HCT116 (cell line): ENCODE data around the gene COL18A1. TPM values are rescaled to one million over a fixed set of nuclear protein-coding genes. Genes with fewer than 3 reads are reported as not detected.
A peak's percentile ranks its signal among the peaks of the same experiment; 100 is the strongest.

Experiments used
- ATAC-seq: fragments of 200-7000 bp; cut with Tn5 transposase; 2 replicates; pipeline ENCODE4 v1.9.1; 2020; ENCODE audit warnings: mild to moderate bottlenecking, moderate library complexity
- BruUV-seq: library from RNA; stranded (reverse); fragments of 400-500 nt; replicated peaks from 2 replicates; lab custom pipeline; 2021; lab: Mats Ljungman, UMichigan
- CTCF ChIA-PET: fragments of 300-600 bp; sonication (Branson Sonifier 250); formaldehyde crosslinking; loops from one replicate; lab custom pipeline; 2021; ENCODE audit warnings: antibody characterized with exemption; lab: Charles Lee
- POLR2A ChIA-PET: fragments of 300-600, 350-600 bp; sonication (Branson Sonifier 250); formaldehyde crosslinking; loops from one replicate; lab custom pipeline; 2021; ENCODE audit warnings: antibody characterized with exemption; lab: Charles Lee
- RAD21 ChIA-PET, 2 experiments: fragments of 300-600 bp; sonication (Branson Sonifier 250); formaldehyde crosslinking; loops; one replicate each; lab custom pipeline; 2023; ENCODE audit warnings: low total read pairs in 2 of 2; ENCODE audit not compliant: uncharacterized antibody in 2 of 2, unreplicated experiment in 2 of 2, low non-redundant PET in 1 of 2; lab: Charles Lee
- DNase-seq: peaks from one replicate; pipeline ENCODE4 v3.0.0-alpha.2; 2010; ENCODE audit warnings: low read depth, low spot score
- H2AFZ ChIP-seq: fragments of 200-600 bp; shearing (Covaris generic), sonication (generic); 2 replicates; pipeline ENCODE4 v1.6.1; 2017; ENCODE audit warnings: low read depth, mixed run types, mixed read lengths, antibody characterized with exemption, low read length; ENCODE audit not compliant: poor library complexity, severe bottlenecking
- H3K27ac ChIP-seq: 2 replicates; pipeline ENCODE4 v1.5.1; 2012; ENCODE audit warnings: low read depth, low read length
- H3K27me3 ChIP-seq: fragments of 200-600 bp; sonication (generic); 2 replicates; pipeline ENCODE4 v1.6.1; 2016; ENCODE audit warnings: mixed run types, low read length, mixed read lengths; ENCODE audit not compliant: insufficient read depth
- H3K36me3 ChIP-seq, 2 experiments: fragments of 200-500 bp in 1 of 2; fragments of 200-600 bp in 1 of 2; sonication (Bioruptor generic) in 1 of 2; sonication (generic) in 1 of 2; 2 replicates each; pipeline versions ENCODE4 v1.5.1 to v1.6.1; 2014 to 2016; ENCODE audit warnings: low read length in 2 of 2, inconsistent platforms in 1 of 2, mixed read lengths in 1 of 2, mixed run types in 1 of 2; ENCODE audit not compliant: insufficient read depth in 2 of 2, control insufficient read depth in 1 of 2
- H3K4me1 ChIP-seq, 2 experiments: fragments of 200-600 bp in 1 of 2; sonication (generic) in 1 of 2; 2 replicates each; pipeline versions ENCODE4 v1.5.1 to v1.6.1; 2012 to 2017; ENCODE audit warnings: low read length in 2 of 2, inconsistent platforms in 1 of 2, mild to moderate bottlenecking in 1 of 2, mixed read lengths in 1 of 2, mixed run types in 1 of 2, moderate library complexity in 1 of 2; ENCODE audit not compliant: insufficient read depth in 2 of 2, control insufficient read depth in 1 of 2
- H3K4me2 ChIP-seq: fragments of 200-600 bp; sonication (generic); 2 replicates; pipeline ENCODE4 v1.6.1; 2017; ENCODE audit warnings: mixed run types, low read length, mixed read lengths
- H3K4me3 ChIP-seq, 2 experiments: fragments of 200-600 bp in 1 of 2; sonication (generic) in 1 of 2; replicated peaks in 1 of 2; 2 replicates each; pipeline ENCODE4 v1.5.1; 2011 to 2016; ENCODE audit warnings: low read length in 2 of 2, control low read depth in 1 of 2, low read depth in 1 of 2, mild to moderate bottlenecking in 1 of 2, mixed read lengths in 1 of 2, mixed run types in 1 of 2
- H3K79me2 ChIP-seq: fragments of 200-600 bp; sonication (generic); 2 replicates; pipeline ENCODE4 v1.6.1; 2017; ENCODE audit warnings: mild to moderate bottlenecking, mixed run types, low read length, moderate library complexity, mixed read lengths; ENCODE audit not compliant: insufficient read depth
- H3K9ac ChIP-seq: fragments of 200-600 bp; sonication (generic); 2 replicates; pipeline ENCODE4 v1.6.1; 2016; ENCODE audit warnings: low read length, mixed read lengths
- H3K9me2 ChIP-seq: fragments of 200-600 bp; sonication (generic), shearing (Covaris generic); 2 replicates; pipeline ENCODE4 v1.6.1; 2017; ENCODE audit warnings: mixed run types, mild to moderate bottlenecking, moderate library complexity; ENCODE audit not compliant: insufficient read depth
- H3K9me3 ChIP-seq, 2 experiments: fragments of 200-500 bp in 1 of 2; fragments of 200-600 bp in 1 of 2; sonication (Bioruptor generic) in 1 of 2; sonication (generic) in 1 of 2; 2 replicates each; pipeline ENCODE4 v1.6.1; 2014 to 2017; ENCODE audit warnings: low read length in 2 of 2, mixed read lengths in 2 of 2, inconsistent platforms in 1 of 2, low read depth in 1 of 2, mild to moderate bottlenecking in 1 of 2, mixed run types in 1 of 2, moderate library complexity in 1 of 2; ENCODE audit not compliant: control insufficient read depth in 1 of 2, insufficient read depth in 1 of 2
- H4K20me1 ChIP-seq: fragments of 200-600 bp; sonication (generic), shearing (Covaris generic); 2 replicates; pipeline ENCODE4 v1.6.1; 2017; ENCODE audit warnings: mixed run types, mild to moderate bottlenecking, moderate library complexity; ENCODE audit not compliant: insufficient read depth
- CTCF ChIP-seq, 3 experiments: fragments of 200-600 bp in 1 of 3; sonication (generic) in 1 of 3; IDR thresholded peaks in 2 of 3; conservative IDR thresholded peaks in 1 of 3; 2 replicates each; pipeline ENCODE4 v1.5.1; 2012 to 2017; ENCODE audit warnings: low read depth in 2 of 3, low read length in 2 of 3, antibody characterized with exemption in 1 of 3, borderline replicate concordance in 1 of 3, control low read depth in 1 of 3, mild to moderate bottlenecking in 1 of 3, mixed read lengths in 1 of 3, mixed run types in 1 of 3, moderate library complexity in 1 of 3; ENCODE audit not compliant: insufficient read depth in 1 of 3
- FOSL1 ChIP-seq: IDR thresholded peaks from 2 replicates; pipeline ENCODE4 v1.6.1; 2012; ENCODE audit warnings: low read depth
- RAD21 ChIP-seq: IDR thresholded peaks from 2 replicates; pipeline ENCODE4 v1.6.1; 2012; ENCODE audit warnings: low read depth, mild to moderate bottlenecking
- TCF7L2 ChIP-seq: IDR thresholded peaks from 2 replicates; pipeline ENCODE4 v1.7.0; 2011; ENCODE audit warnings: borderline replicate concordance, inconsistent platforms; ENCODE audit not compliant: insufficient read depth, insufficient read length; ENCODE audit errors: extremely low read depth
- ZFX ChIP-seq: fragments of 450-650 bp; IDR thresholded peaks from 2 replicates; pipeline ENCODE4 v1.6.1; 2017
- intact Hi-C: fragments of 100-400 bp; cut with micrococcal nuclease; formaldehyde crosslinking; loops from 2 replicates; pipeline ENCODE4 v1.10.0; 2022
- total RNA-seq: library from RNA; stranded (reverse); gene quantifications from one replicate; pipeline ENCODE4 v1.2.1, GENCODE V29; 2021; ENCODE audit not compliant: unreplicated experiment
- TF ChIP-seq, protein P1 (sequence below): IDR thresholded peaks from 2 replicates; pipeline ENCODE4 v1.6.1; 2012

COL18A1 gene
- total RNA-seq, 1 experiment from 2014 or later, result 59.5 TPM

GRCh38 chr21:45405819-45406762, 1.1 kb downstream of the COL18A1 start:
- Histone ChIP-seq H3K79me2 (peaks cover 43% of the 10 kb centered on the region), H2AFZ (no peak overlapping the region), H3K4me1 (peaks cover 18 to 33% of the 10 kb centered on the region in 2 experiments), H4K20me1 (no peaks in the 10 kb centered on the region), H3K9me3 (no peaks in the 10 kb centered on the region; a peak in 1 of 4 replicates), H3K27ac (peak overlapping the region; percentile 69), H3K27me3 (no peaks in the 10 kb centered on the region), H3K9me2 (no peaks in the 10 kb centered on the region), H3K4me2 (peak overlapping the region; percentile 99), H3K4me3 (peak overlapping the region; percentile 54 to 72), H3K36me3 (no peaks in the 10 kb centered on the region), H3K9ac (peak overlapping the region; percentile 72)
- ChIA-PET RAD21 (no interaction called here), POLR2A (no interaction called here), CTCF (interaction anchor here (0.9 to 2.3 kb wide), 2 partner anchors 17 to 97 kb away, joined by 4 to 7 read pairs; no protein-coding TSS in a partner anchor)
- DNase-seq, result no peak
- BruUV-seq, result no TSS peak
- TF ChIP-seq FOSL1, result no peak
- TF ChIP-seq TCF7L2, result peak; percentile 97
- TF ChIP-seq, protein P1, sequence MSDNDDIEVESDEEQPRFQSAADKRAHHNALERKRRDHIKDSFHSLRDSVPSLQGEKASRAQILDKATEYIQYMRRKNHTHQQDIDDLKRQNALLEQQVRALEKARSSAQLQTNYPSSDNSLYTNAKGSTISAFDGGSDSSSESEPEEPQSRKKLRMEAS, result peak; percentile 58; the same call in 1 of the 2 replicates
- TF ChIP-seq ZFX, result peak; percentile 65; the same call in 1 of the 2 replicates
- intact Hi-C loops, result no loop called here
- ATAC-seq, result peak; percentile 47

DNA sequence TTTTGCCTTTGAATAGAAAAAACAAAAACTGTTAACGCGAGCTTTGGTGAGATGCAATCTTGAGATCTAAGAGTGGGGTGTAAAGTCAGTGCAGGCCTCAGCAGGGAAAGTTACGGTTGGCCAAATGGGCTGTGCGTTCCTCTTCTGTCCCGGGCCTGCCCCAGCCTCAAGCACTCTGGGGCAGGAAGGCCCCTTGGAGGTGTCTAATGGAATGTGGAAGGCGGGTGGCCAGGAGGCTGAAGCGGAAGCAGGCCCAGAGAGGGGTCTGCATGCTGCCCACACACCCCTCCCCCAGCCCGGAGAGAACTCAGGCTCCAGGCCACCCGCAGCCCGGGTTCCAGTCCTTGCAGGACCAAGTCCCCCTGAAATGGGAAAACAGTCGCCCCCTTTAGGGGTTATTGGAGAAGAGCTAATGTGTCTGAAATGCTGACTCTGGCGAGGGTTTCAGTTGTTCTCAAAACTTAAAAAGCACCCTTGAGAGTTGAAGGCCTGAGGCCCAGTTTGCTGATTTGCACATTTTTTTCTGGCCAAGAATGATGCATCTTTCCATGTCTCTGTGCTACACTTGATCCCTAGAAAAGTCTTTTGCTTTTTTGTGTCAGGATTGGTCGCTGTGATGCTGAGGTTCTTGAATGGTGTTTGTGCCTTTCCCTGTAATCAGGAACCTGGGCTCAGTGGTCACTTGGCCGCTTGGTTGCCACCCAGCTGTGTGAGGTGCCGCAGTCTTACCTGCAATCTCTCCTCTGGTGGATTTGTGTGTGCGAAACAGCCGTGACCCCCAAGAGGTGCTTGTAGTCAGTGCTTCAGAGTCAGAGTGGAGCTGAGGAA, 2.0 kb downstream of the COL18A1 start:
- H3K9ac ChIP-seq, result peak overlapping the region; percentile 72
- no peaks in the 10 kb centered on the region for H3K9me2 ChIP-seq
- CTCF ChIA-PET, result interaction anchor here (0.9 to 2.3 kb wide), 2 partner anchors 16 to 98 kb away, joined by 4 to 7 read pairs; no protein-coding TSS in a partner anchor
- peak overlapping the region; percentile 99 for H3K4me2 ChIP-seq
- POLR2A ChIA-PET, result no interaction called here
- H3K4me3 ChIP-seq, result peak overlapping the region; percentile 54 to 72
- H4K20me1 ChIP-seq, result no peaks in the 10 kb centered on the region
- H3K79me2 ChIP-seq, result peaks cover 50% of the 10 kb centered on the region
- ATAC-seq (no peak), DNase-seq (no peak)
- H3K27ac ChIP-seq, result peak overlapping the region; percentile 69
- no peaks in the 10 kb centered on the region for H3K27me3 ChIP-seq
- intact Hi-C loops, result no loop called here
- H3K36me3 ChIP-seq, result no peaks in the 10 kb centered on the region
- RAD21 ChIA-PET, result interaction anchor here in 1 of 2 experiments (1.2 kb wide), 1 partner anchor 114 kb away, joined by 3 read pairs; no protein-coding TSS in a partner anchor
- TSS peak; percentile 75 for BruUV-seq
- H3K4me1 ChIP-seq, result peaks cover 18 to 33% of the 10 kb centered on the region in 2 experiments
- no peak overlapping the region for H2AFZ ChIP-seq
- no peaks in the 10 kb centered on the region for H3K9me3 ChIP-seq
- TF ChIP-seq RAD21, result no peak; the same call in 1 of the 2 replicates
- peak in 1 of 3 experiments; percentile 22; a peak in 2 of 6 replicates for TF ChIP-seq CTCF (IDR thresholded peaks at IDR 0.05 in 2 of 3, conservative IDR thresholded peaks at IDR 0.05 in 1 of 3; ENCODE audit: borderline replicate concordance in 1 of 3, insufficient read depth in 1 of 3, low read depth in 2 of 3, low read length in 2 of 3)
